B cell (primary cell): Measurements from ENCODE around the gene MTUS2. TPM values are rescaled to one million over a fixed set of nuclear protein-coding genes. Genes with fewer than 3 reads are reported as not detected.

ENCODE experiments used
- ATAC-seq: fragments of 200-7000 bp; cut with Tn5 transposase; one replicate; pipeline ENCODE4 v1.10.0; 2021; ENCODE audit warnings: low read depth, mild to moderate bottlenecking, moderate number of reproducible peaks, moderate library complexity
- CTCF ChIA-PET: fragments of 350-600 bp; sonication (Branson Sonifier 250); formaldehyde crosslinking; loops from one replicate; lab custom pipeline; 2021; ENCODE audit warnings: antibody characterized with exemption, inconsistent platforms; lab: Charles Lee
- POLR2A ChIA-PET: fragments of 350-600 bp; sonication (Branson Sonifier 250); formaldehyde crosslinking; loops from one replicate; lab custom pipeline; 2021; ENCODE audit warnings: antibody characterized with exemption; lab: Charles Lee
- DNase-seq: peaks from one replicate; pipeline ENCODE4 v3.0.0; 2013
- H2AFZ ChIP-seq: 2 replicates; pipeline ENCODE4 v1.6.1; 2012; ENCODE audit warnings: mild to moderate bottlenecking, low read depth, low read length; ENCODE audit not compliant: insufficient read depth, poor library complexity, severe bottlenecking
- H3K27ac ChIP-seq, 2 donors: 1 replicate in 1 of 2; 2 replicates in 1 of 2; pipeline ENCODE4 v1.5.1; 2012 to 2013; ENCODE audit warnings: low read length in 2 of 2, mild to moderate bottlenecking in 2 of 2, moderate library complexity in 1 of 2
- H3K27me3 ChIP-seq, 4 experiments: fragments of 200-600 bp in 1 of 4; sonication (generic) in 1 of 4; replicated peaks in 1 of 4; 1 replicate in 2 of 4; 2 replicates in 2 of 4; pipeline versions ENCODE4 v1.6.1 to v1.7.0; 2013 to 2016; ENCODE audit warnings: low read length in 3 of 4, mild to moderate bottlenecking in 2 of 4, mixed read lengths in 1 of 4, moderate library complexity in 1 of 4; ENCODE audit not compliant: insufficient read depth in 4 of 4, control insufficient read depth in 3 of 4; ENCODE audit errors: control extremely low read depth in 1 of 4
- H3K36me3 ChIP-seq, 2 experiments: replicated peaks in 1 of 2; 1 replicate in 1 of 2; 2 replicates in 1 of 2; pipeline versions ENCODE4 v1.6.1 to v1.7.1; 2013; ENCODE audit warnings: low read length in 1 of 2; ENCODE audit not compliant: insufficient read depth in 2 of 2, control insufficient read depth in 1 of 2; ENCODE audit errors: control extremely low read depth in 1 of 2, extremely low read depth in 1 of 2
- H3K4me1 ChIP-seq, 2 donors: fragments of 200-600 bp in 1 of 2; sonication (generic) in 1 of 2; 1 replicate in 1 of 2; 2 replicates in 1 of 2; pipeline versions ENCODE4 v1.5.1 to v1.6.1; 2013 to 2017; ENCODE audit warnings: low read length in 2 of 2; ENCODE audit not compliant: control insufficient read depth in 2 of 2, insufficient read depth in 2 of 2
- H3K4me2 ChIP-seq: replicated peaks from 2 replicates; pipeline ENCODE3; 2012; ENCODE audit warnings: mild to moderate bottlenecking, low read depth, low read length; ENCODE audit not compliant: poor library complexity, severe bottlenecking
- H3K4me3 ChIP-seq, 5 experiments: fragments of 200-600 bp in 1 of 5; sonication (generic) in 1 of 5; 1 replicate in 3 of 5; 2 replicates in 2 of 5; pipeline versions ENCODE4 v1.5.1 to v1.7.0; 2011 to 2016; ENCODE audit warnings: low read length in 4 of 5, mild to moderate bottlenecking in 4 of 5, low read depth in 2 of 5, control low read depth in 1 of 5, moderate library complexity in 1 of 5; ENCODE audit not compliant: insufficient read depth in 1 of 5; ENCODE audit errors: control extremely low read depth in 1 of 5, extremely low read depth in 1 of 5
- H3K79me2 ChIP-seq: fragments of 200-600 bp; sonication (generic); one replicate; pipeline ENCODE4 v1.6.0; 2016; ENCODE audit warnings: low read length; ENCODE audit not compliant: control insufficient read depth, insufficient read depth
- H3K9ac ChIP-seq: fragments of 200-600 bp; sonication (generic); 2 replicates; pipeline ENCODE4 v1.6.1; 2017; ENCODE audit warnings: mild to moderate bottlenecking, low read length, moderate library complexity
- H3K9me3 ChIP-seq, 3 donors: one replicate each; pipeline versions ENCODE4 v1.6.1 to v1.7.1; 2013; ENCODE audit warnings: low read length in 2 of 3; ENCODE audit not compliant: control insufficient read depth in 2 of 3, insufficient read depth in 1 of 3; ENCODE audit errors: control extremely low read depth in 1 of 3
- H4K20me1 ChIP-seq: 2 replicates; pipeline ENCODE4 v1.6.0; 2012; ENCODE audit warnings: mild to moderate bottlenecking, low read length; ENCODE audit not compliant: insufficient read depth, control insufficient read depth, poor library complexity, severe bottlenecking
- H3K27ac Mint-ChIP-seq: one replicate; pipeline ENCODE4 v1.8.0; 2021; ENCODE audit warnings: mixed read lengths
- H3K27me3 Mint-ChIP-seq: one replicate; pipeline ENCODE4 v1.8.0; 2021; ENCODE audit warnings: mixed read lengths
- H3K4me1 Mint-ChIP-seq: one replicate; pipeline ENCODE4 v1.8.0; 2021; ENCODE audit warnings: mixed read lengths
- H3K4me3 Mint-ChIP-seq: one replicate; pipeline ENCODE4 v1.8.0; 2021; ENCODE audit warnings: mixed read lengths
- H3K9me3 Mint-ChIP-seq: one replicate; pipeline ENCODE4 v1.8.0; 2022; ENCODE audit warnings: mixed read lengths; ENCODE audit not compliant: insufficient read depth
- EZH2 ChIP-seq: IDR thresholded peaks from 2 replicates; pipeline ENCODE4 v1.6.1; 2012; ENCODE audit warnings: borderline replicate concordance, low read depth, mild to moderate bottlenecking, moderate library complexity, low read length; ENCODE audit not compliant: insufficient read depth, poor library complexity, severe bottlenecking
- WGBS: methylation state at CpG from one replicate; pipeline ENCODE4 v1.1.5; 2013; ENCODE audit warnings: missing lambda C conversion rate; ENCODE audit not compliant: insufficient coverage; 5-methylcytosine and 5-hydroxymethylcytosine counted together
- intact Hi-C: fragments of 100-400 bp; cut with micrococcal nuclease; formaldehyde crosslinking; loops from one replicate; pipeline ENCODE4 v1.10.0; 2022
- polyA plus RNA-seq: library from polyadenylated mRNA; depleted of rRNA; stranded (reverse); fragments of >200 nt; gene quantifications from 2 replicates; pipeline ENCODE4 v1.2.3, GENCODE V29; 2012
- total RNA-seq, 2 donors: library from RNA; stranded (reverse); fragments of 120-200 nt in 1 of 2; gene quantifications; 1 replicate in 1 of 2; 2 replicates in 1 of 2; pipeline versions ENCODE4 v1.2.3 to v1.2.4, GENCODE V29; 2013 to 2022
- TF ChIP-seq, protein P1 (sequence below): fragments of 200-600 bp; IDR thresholded peaks from one replicate; pipeline ENCODE4 v1.8.0; 2022; ENCODE audit warnings: antibody characterized with exemption, mild to moderate bottlenecking

Gene MTUS2
- total and polyA plus RNA-seq, 2 donors (not counting 1 experiment from before 2014, with no cell fraction given), result 0.12 TPM; not detected in 1

GRCh38 chr13:28830580-28830979, 10.4 kb downstream of the MTUS2 start:
- H2AFZ ChIP-seq, result no peak overlapping the region

DNA sequence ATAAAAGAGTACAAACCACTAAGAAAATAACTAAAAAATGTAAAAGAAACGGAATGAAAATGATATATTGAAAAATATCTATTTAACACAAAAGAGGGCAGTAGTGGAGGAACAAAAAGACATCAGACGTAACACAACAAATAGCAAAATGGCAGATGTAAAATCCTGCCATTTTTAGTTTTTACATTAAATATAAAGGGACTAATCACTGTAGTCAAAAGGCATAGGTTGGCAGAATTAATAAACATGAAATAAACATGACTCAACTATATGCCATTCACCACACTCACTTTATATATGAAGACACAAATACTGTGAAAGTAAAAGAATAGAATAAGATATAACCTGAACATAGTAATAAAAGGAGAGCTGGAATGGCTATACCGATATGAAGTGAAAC, 11.0 kb downstream of the MTUS2 start:
- no peaks in the 10 kb centered on the region for H3K4me1 ChIP-seq
- TF ChIP-seq, protein P1, sequence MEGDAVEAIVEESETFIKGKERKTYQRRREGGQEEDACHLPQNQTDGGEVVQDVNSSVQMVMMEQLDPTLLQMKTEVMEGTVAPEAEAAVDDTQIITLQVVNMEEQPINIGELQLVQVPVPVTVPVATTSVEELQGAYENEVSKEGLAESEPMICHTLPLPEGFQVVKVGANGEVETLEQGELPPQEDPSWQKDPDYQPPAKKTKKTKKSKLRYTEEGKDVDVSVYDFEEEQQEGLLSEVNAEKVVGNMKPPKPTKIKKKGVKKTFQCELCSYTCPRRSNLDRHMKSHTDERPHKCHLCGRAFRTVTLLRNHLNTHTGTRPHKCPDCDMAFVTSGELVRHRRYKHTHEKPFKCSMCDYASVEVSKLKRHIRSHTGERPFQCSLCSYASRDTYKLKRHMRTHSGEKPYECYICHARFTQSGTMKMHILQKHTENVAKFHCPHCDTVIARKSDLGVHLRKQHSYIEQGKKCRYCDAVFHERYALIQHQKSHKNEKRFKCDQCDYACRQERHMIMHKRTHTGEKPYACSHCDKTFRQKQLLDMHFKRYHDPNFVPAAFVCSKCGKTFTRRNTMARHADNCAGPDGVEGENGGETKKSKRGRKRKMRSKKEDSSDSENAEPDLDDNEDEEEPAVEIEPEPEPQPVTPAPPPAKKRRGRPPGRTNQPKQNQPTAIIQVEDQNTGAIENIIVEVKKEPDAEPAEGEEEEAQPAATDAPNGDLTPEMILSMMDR, result no peak
- H3K36me3 ChIP-seq, result no peaks in the 10 kb centered on the region
- ATAC-seq, result no peak
- no peaks in the 10 kb centered on the region for H4K20me1 ChIP-seq
- H2AFZ ChIP-seq, result no peak overlapping the region
- POLR2A ChIA-PET, result no interaction called here
- H3K27me3 Mint-ChIP-seq, result peaks cover 13% of the 10 kb centered on the region
- H3K27ac Mint-ChIP-seq, result no peak overlapping the region
- H3K79me2 ChIP-seq, result no peaks in the 10 kb centered on the region
- peaks cover 9 to 33% (median 13%) of the 10 kb centered on the region in 3 donors for H3K9me3 ChIP-seq
- no peak overlapping the region for H3K4me2 ChIP-seq
- H3K4me3 ChIP-seq, result no peak overlapping the region
- H3K9ac ChIP-seq, result no peak overlapping the region
- no CpG with 5 or more reads among the region's 3 CpGs for WGBS
- CTCF ChIA-PET, result no interaction called here
- intact Hi-C loops, result no loop called here
- H3K27me3 ChIP-seq, result peaks cover 0 to 7% (median 1%) of the 10 kb centered on the region in 4 experiments
- no peak overlapping the region for H3K27ac ChIP-seq
- no peak for DNase-seq
- H3K4me1 Mint-ChIP-seq, result no peaks in the 10 kb centered on the region
- H3K4me3 Mint-ChIP-seq, result no peak overlapping the region
- H3K9me3 Mint-ChIP-seq, result peaks cover 11% of the 10 kb centered on the region

More at GRCh38 chr13:28830580-28830979, 10.4 kb downstream of the MTUS2 start:
- intact Hi-C loops, result no loop called here
- H3K27me3 ChIP-seq, result peaks cover 0 to 7% (median 1%) of the 10 kb centered on the region in 4 experiments
- peaks cover 11% of the 10 kb centered on the region for H3K9me3 Mint-ChIP-seq
- DNase-seq (no peak), ATAC-seq (no peak)
- no peaks in the 10 kb centered on the region for H3K4me1 Mint-ChIP-seq
- no peaks in the 10 kb centered on the region for H4K20me1 ChIP-seq
- CTCF ChIA-PET, result no interaction called here
- no peak overlapping the region for H3K27ac Mint-ChIP-seq
- peaks cover 13% of the 10 kb centered on the region for H3K27me3 Mint-ChIP-seq
- H3K79me2 ChIP-seq, result no peaks in the 10 kb centered on the region
- no peak overlapping the region for H3K27ac ChIP-seq
- H3K9ac ChIP-seq, result no peak overlapping the region
- H3K4me2 ChIP-seq, result no peak overlapping the region
- POLR2A ChIA-PET, result no interaction called here
- H3K4me1 ChIP-seq, result no peaks in the 10 kb centered on the region
- no peaks in the 10 kb centered on the region for H3K36me3 ChIP-seq
- no peak overlapping the region for H3K4me3 Mint-ChIP-seq
- peaks cover 9 to 33% (median 13%) of the 10 kb centered on the region in 3 donors for H3K9me3 ChIP-seq
- no peak overlapping the region for H3K4me3 ChIP-seq
- no peak for TF ChIP-seq EZH2
- TF ChIP-seq, protein P1, result no peak
